Neural crest cell (in vitro differentiated cells): ENCODE data around the gene ATG2B. TPM values are rescaled to one million over a fixed set of nuclear protein-coding genes. Genes with fewer than 3 reads are reported as not detected.

ENCODE experiments used
- DNase-seq: peaks from one replicate; pipeline ENCODE4 v3.0.0; 2021; ENCODE audit warnings: low read depth, mixed read lengths, low spot score
- H3K27ac Mint-ChIP-seq: one replicate; pipeline ENCODE4 v1.8.0; 2021; ENCODE audit warnings: mild to moderate bottlenecking, mixed read lengths; ENCODE audit not compliant: unreplicated experiment
- H3K27me3 Mint-ChIP-seq: 2 replicates; pipeline ENCODE4 v1.8.0; 2021; ENCODE audit warnings: low read depth, mild to moderate bottlenecking, mixed read lengths
- H3K36me3 Mint-ChIP-seq: 2 replicates; pipeline ENCODE4 v1.8.0; 2021; ENCODE audit warnings: low read depth, mild to moderate bottlenecking, mixed read lengths
- H3K4me1 Mint-ChIP-seq: 2 replicates; pipeline ENCODE4 v1.8.0; 2021; ENCODE audit warnings: mixed read lengths
- H3K4me3 Mint-ChIP-seq: one replicate; pipeline ENCODE4 v1.8.0; 2021; ENCODE audit warnings: mild to moderate bottlenecking, mixed read lengths
- H3K9me3 Mint-ChIP-seq: 2 replicates; pipeline ENCODE4 v1.8.0; 2021; ENCODE audit warnings: mixed read lengths
- total RNA-seq: library from RNA; stranded (reverse); gene quantifications from 2 replicates; pipeline ENCODE4 v1.2.1, GENCODE V29; 2021
- TF ChIP-seq, protein P1 (sequence below): fragments of 200-600 bp; sonication (generic); conservative IDR thresholded peaks from 2 replicates; pipeline ENCODE4 v1.5.0; 2021; ENCODE audit warnings: antibody characterized with exemption, mild to moderate bottlenecking

Gene ATG2B
- total RNA-seq, 1 donor from 2014 or later = 19.5 TPM

DNA sequence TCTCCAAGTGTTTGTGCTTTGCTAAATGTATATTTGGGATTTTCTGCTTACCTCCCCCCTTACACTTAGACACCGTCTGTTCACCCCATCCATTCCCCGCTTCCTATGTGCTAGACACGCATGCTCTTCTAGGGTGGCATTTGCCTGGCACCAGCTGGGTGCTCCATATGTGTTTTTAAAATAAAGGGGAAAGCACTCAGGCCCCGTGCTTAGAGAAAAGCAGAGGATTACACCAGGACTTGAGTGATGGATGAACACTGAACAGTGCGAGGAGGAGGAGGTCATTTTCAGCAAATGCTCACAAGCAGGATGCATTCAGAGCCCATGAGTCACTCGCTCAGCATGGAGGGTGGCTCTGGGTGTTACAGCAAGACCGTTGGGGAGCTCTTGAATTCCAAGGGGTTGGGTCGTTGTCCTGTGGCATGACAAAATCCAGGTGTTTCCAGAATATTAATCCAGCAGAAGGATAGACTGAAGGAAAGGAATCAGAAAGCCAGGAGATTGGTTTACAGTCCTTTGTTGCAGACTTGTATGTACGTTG is 110.1 kb downstream of the ATG2B start:
- DNase-seq = no peak
- Mint-ChIP-seq H3K27me3 (peaks cover 25% of the 10 kb centered on the region), H3K4me1 (no peaks in the 10 kb centered on the region), H3K36me3 (no peaks in the 10 kb centered on the region), H3K4me3 (no peak overlapping the region), H3K27ac (no peak overlapping the region), H3K9me3 (no peaks in the 10 kb centered on the region)
- TF ChIP-seq, protein P1, sequence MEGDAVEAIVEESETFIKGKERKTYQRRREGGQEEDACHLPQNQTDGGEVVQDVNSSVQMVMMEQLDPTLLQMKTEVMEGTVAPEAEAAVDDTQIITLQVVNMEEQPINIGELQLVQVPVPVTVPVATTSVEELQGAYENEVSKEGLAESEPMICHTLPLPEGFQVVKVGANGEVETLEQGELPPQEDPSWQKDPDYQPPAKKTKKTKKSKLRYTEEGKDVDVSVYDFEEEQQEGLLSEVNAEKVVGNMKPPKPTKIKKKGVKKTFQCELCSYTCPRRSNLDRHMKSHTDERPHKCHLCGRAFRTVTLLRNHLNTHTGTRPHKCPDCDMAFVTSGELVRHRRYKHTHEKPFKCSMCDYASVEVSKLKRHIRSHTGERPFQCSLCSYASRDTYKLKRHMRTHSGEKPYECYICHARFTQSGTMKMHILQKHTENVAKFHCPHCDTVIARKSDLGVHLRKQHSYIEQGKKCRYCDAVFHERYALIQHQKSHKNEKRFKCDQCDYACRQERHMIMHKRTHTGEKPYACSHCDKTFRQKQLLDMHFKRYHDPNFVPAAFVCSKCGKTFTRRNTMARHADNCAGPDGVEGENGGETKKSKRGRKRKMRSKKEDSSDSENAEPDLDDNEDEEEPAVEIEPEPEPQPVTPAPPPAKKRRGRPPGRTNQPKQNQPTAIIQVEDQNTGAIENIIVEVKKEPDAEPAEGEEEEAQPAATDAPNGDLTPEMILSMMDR = no peak

GRCh38 chr14:96252323-96252998 is 110.7 kb downstream of the ATG2B start:
- Mint-ChIP-seq H3K27ac (no peak overlapping the region), H3K27me3 (peaks cover 23% of the 10 kb centered on the region), H3K4me3 (no peak overlapping the region), H3K4me1 (no peaks in the 10 kb centered on the region), H3K36me3 (no peaks in the 10 kb centered on the region), H3K9me3 (no peaks in the 10 kb centered on the region)
- no peak for DNase-seq
- TF ChIP-seq, protein P1 = no peak

- Mint-ChIP-seq H3K4me3 (no peak overlapping the region), H3K27me3 (peaks cover 17% of the 10 kb centered on the region), H3K9me3 (peaks cover 4% of the 10 kb centered on the region), H3K4me1 (no peaks in the 10 kb centered on the region), H3K36me3 (no peaks in the 10 kb centered on the region), H3K27ac (no peak overlapping the region)
- DNase-seq = no peak
- TF ChIP-seq, protein P1 = no peak
These were observed 111.4 kb downstream of the ATG2B start for GRCh38 chr14:96251656-96252155.

GRCh38 chr14:96250485-96250884 is 112.7 kb downstream of the ATG2B start:
- H3K27me3 Mint-ChIP-seq = peaks cover 8% of the 10 kb centered on the region
- no peaks in the 10 kb centered on the region for H3K36me3 Mint-ChIP-seq
- H3K27ac Mint-ChIP-seq = no peak overlapping the region
- no peak for DNase-seq
- H3K4me1 Mint-ChIP-seq = no peaks in the 10 kb centered on the region
- H3K4me3 Mint-ChIP-seq = no peak overlapping the region
- H3K9me3 Mint-ChIP-seq = peaks cover 8% of the 10 kb centered on the region
- TF ChIP-seq, protein P1 = no peak

- Mint-ChIP-seq H3K9me3 (peaks cover 14% of the 10 kb centered on the region), H3K36me3 (no peaks in the 10 kb centered on the region), H3K4me3 (no peak overlapping the region), H3K27ac (no peak overlapping the region), H3K4me1 (no peaks in the 10 kb centered on the region), H3K27me3 (peaks cover 8% of the 10 kb centered on the region)
- TF ChIP-seq, protein P1 = no peak
- no peak for DNase-seq
These were observed 114.1 kb downstream of the ATG2B start for GRCh38 chr14:96249029-96249428.
